Neutrophil (primary cell): Measurements from ENCODE around the gene CFAP74.

Experiments
- H3K27ac ChIP-seq: fragments of 200-600 bp; sonication (generic); 2 replicates; pipeline ENCODE4 v1.5.1; 2016; ENCODE audit warnings: mild to moderate bottlenecking, moderate library complexity
- H3K27me3 ChIP-seq: fragments of 200-600 bp; sonication (generic); 2 replicates; pipeline ENCODE4 v1.6.0; 2016; ENCODE audit warnings: mild to moderate bottlenecking
- H3K36me3 ChIP-seq: fragments of 200-600 bp; sonication (generic); 2 replicates; pipeline ENCODE4 v1.5.1; 2017
- H3K4me1 ChIP-seq, 2 experiments: fragments of 200-600 bp in 1 of 2; sonication (generic) in 1 of 2; 1 replicate in 1 of 2; 2 replicates in 1 of 2; pipeline versions ENCODE4 v1.5.1 to v1.6.1; 2013 to 2016; ENCODE audit warnings: low read depth in 1 of 2, low read length in 1 of 2, mild to moderate bottlenecking in 1 of 2, moderate library complexity in 1 of 2; ENCODE audit not compliant: control insufficient read depth in 1 of 2, insufficient read depth in 1 of 2
- H3K4me3 ChIP-seq, 2 experiments: fragments of 200-600 bp in 1 of 2; sonication (generic) in 1 of 2; 1 replicate in 1 of 2; 2 replicates in 1 of 2; pipeline ENCODE4 v1.5.1; 2013 to 2016; ENCODE audit warnings: low read depth in 1 of 2, low read length in 1 of 2, mild to moderate bottlenecking in 1 of 2, moderate library complexity in 1 of 2
- H3K9me3 ChIP-seq: fragments of 200-600 bp; sonication (generic); 2 replicates; pipeline ENCODE4 v1.5.1; 2016
- TF ChIP-seq, protein P1 (sequence below): fragments of 200-600 bp; sonication (generic); IDR thresholded peaks from 2 replicates; pipeline ENCODE4 v1.5.1; 2016; ENCODE audit warnings: antibody characterized with exemption

The CFAP74 gene

DNA sequence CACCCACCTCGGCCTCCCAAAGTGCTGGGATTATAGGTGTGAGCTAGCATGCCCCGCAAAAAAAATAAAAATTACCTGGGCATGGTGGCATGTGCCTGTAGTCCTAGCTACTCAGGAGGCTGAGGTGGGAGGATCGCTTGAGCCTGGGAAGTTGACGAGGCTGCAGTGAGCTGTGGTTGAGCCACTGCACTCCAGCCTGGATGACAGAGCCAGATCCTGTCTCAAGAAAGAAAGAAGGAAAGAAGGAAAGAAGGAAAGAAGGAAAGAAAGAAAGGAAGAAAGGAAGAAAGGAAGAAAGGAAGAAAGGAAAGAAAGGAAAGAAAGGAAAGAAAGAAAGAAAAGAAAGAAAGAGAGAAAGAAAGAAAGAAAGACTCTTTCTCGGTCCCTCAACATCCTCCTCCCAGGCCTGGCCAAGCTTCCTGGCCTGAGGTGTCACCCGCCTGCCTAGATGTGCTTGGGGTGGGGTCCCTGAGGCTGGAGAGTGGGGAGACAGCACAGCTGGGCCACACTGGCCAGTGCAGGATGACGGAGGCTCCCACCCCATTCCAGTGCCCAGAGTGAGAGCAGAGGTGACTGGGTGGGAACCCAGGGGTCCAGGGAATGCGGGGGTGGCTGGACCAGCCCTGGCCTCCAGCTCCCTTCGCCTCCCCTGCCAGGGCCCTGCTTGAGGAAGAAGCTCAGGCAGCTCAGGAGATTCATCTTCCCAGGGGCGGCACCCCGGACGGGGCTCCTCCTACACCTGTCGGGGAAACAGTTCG is 102.5 kb downstream of the CFAP74 start:
- Histone ChIP-seq H3K4me1 (peaks cover 0 to under 1% of the 10 kb centered on the region in 2 experiments), H3K9me3 (no peaks in the 10 kb centered on the region), H3K27me3 (peaks cover 42% of the 10 kb centered on the region), H3K27ac (no peak overlapping the region), H3K36me3 (no peaks in the 10 kb centered on the region), H3K4me3 (no peak overlapping the region)
- TF ChIP-seq, protein P1, sequence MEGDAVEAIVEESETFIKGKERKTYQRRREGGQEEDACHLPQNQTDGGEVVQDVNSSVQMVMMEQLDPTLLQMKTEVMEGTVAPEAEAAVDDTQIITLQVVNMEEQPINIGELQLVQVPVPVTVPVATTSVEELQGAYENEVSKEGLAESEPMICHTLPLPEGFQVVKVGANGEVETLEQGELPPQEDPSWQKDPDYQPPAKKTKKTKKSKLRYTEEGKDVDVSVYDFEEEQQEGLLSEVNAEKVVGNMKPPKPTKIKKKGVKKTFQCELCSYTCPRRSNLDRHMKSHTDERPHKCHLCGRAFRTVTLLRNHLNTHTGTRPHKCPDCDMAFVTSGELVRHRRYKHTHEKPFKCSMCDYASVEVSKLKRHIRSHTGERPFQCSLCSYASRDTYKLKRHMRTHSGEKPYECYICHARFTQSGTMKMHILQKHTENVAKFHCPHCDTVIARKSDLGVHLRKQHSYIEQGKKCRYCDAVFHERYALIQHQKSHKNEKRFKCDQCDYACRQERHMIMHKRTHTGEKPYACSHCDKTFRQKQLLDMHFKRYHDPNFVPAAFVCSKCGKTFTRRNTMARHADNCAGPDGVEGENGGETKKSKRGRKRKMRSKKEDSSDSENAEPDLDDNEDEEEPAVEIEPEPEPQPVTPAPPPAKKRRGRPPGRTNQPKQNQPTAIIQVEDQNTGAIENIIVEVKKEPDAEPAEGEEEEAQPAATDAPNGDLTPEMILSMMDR: no peak

DNA sequence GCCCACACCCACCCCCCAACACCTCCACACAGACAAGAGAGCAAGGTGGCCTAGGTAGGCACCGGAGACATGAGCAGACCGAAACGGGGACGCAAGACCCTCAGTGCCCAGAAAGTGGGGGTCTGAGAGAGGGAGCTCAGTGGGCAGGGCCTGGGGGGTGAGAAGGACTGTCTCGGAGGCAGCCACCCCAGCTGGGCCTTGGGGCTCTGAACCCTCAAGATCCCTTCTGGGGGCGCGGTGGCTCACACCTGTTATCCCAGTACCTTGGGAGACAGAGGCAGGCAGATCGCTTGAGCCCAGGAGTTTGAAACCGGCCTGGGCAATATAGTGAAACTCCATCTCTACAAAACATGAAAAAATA is 103.6 kb downstream of the CFAP74 start:
- H3K27ac ChIP-seq: no peak overlapping the region
- H3K9me3 ChIP-seq: no peaks in the 10 kb centered on the region
- H3K36me3 ChIP-seq: no peaks in the 10 kb centered on the region
- no peaks in the 10 kb centered on the region for H3K4me1 ChIP-seq
- peaks cover 53% of the 10 kb centered on the region for H3K27me3 ChIP-seq
- TF ChIP-seq, protein P1: no peak
- H3K4me3 ChIP-seq: no peak overlapping the region

DNA sequence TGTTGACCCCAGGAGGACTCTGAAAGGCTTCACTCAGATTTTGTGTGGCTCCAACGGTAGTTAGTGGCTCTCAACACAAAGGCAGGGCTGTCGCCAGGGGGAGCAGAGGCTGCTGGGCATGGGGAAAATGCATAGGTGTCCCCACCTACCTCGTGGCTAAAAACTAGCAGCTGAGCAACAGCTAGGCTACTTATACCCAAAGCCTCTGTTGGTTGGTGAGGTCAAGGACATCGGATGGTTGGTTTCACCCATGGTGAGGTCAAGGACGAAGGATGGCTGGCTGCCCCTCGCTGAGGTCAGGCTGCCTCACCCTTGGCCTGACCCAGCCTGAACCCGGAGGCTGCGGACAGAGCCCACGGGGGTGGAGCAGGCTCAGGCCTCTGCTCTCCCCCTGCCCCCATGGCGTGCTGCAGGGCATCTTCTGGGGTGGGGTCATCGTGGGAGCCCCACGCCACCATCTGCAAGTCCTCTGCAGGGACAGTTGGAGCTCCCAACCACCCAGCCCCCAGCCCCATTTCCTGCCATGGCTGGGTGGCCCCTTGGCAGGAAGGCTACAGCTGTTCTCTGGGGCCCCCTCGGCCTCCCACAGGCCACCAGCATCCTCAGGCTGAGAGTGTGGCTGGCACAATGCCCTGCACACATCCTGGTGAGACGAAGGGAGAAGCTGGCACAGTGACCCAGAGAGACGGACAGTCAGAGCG is 104.2 kb downstream of the CFAP74 start:
- TF ChIP-seq, protein P1: no peak
- no peaks in the 10 kb centered on the region for H3K36me3 ChIP-seq
- H3K27me3 ChIP-seq: peaks cover 58% of the 10 kb centered on the region
- H3K4me1 ChIP-seq: no peaks in the 10 kb centered on the region
- no peak overlapping the region for H3K4me3 ChIP-seq
- no peak overlapping the region for H3K27ac ChIP-seq
- H3K9me3 ChIP-seq: no peaks in the 10 kb centered on the region

DNA sequence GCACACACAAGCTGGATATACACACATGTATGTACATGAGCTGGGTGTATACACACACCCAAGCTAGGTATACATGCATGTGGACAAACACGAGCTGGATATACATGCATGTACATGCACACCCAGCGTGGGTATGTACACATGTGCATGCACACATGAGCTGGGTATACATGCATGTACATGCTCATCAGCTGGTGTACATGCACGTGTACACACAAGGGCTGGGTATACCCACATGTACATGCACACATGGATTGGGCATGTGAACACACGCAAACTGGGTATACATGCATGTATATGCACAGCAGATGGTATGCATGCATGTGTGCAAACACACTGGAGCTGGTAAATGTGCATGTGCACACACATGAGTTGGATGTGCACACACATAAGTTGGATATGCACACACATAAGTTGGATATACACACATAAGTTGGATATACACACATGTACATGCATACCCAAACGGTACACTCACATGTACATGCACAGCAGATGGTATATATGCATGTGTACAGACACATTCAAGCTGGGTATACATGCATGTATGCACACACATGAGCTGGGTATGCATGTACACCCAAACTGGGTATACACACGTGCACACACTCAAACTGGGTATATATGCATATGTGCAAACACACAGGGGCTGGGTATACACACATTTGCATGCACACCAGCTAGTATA is 105.2 kb downstream of the CFAP74 start:
- Histone ChIP-seq H3K36me3 (no peaks in the 10 kb centered on the region), H3K4me1 (no peaks in the 10 kb centered on the region), H3K9me3 (no peaks in the 10 kb centered on the region), H3K27ac (no peak overlapping the region), H3K4me3 (no peak overlapping the region), H3K27me3 (peaks cover 65% of the 10 kb centered on the region)
- TF ChIP-seq, protein P1: no peak

DNA sequence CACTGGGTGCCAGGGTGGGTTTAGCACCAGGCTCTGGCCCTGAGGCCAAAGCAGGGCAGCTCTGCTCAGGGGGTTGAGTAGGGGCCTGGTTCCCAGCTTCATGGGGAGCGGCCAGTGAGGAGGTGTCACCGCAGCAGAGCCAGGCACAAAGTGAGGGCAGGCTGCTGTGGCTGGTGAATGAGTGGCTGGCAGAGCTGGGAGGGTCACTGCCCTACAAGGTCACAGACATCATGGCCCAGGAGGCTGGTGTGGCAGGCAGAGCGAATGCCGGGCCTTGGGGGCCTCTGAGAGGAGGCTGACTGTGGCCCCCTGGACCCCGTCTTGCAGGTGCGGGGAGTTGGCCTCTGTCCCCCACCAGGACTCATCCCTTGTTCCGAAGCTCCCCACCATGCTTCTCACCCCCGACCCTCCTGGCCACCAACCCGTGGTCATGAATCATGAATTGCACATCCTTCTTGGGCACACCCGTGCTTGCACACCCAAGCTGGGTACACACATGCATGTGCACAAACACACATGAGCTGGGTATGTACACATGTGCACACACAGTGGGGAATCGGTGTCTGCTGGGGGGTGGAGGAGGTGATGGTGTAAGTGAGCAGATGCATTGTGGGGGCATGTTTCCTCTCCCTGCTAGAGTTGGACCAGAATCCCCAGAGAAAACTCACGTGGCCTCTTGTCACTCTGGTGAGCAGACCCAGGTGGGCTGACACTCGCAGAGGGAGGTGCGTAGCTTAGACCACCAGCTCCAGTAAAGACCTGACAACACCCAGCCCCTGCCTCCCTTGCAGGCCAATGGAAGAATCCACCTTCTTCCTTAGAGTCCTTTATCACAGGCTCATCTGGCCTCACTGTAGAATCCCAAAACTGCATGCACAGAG is 107.9 kb downstream of the CFAP74 start:
- TF ChIP-seq, protein P1: no peak
- H3K4me1 ChIP-seq: peaks cover 5 to 13% of the 10 kb centered on the region in 2 experiments

More for the DNA sequence above, 107.9 kb downstream of the CFAP74 start:
- Histone ChIP-seq H3K36me3 (no peaks in the 10 kb centered on the region), H3K27me3 (peaks cover 65% of the 10 kb centered on the region), H3K27ac (no peak overlapping the region), H3K9me3 (no peaks in the 10 kb centered on the region), H3K4me3 (no peak overlapping the region)
